OCI-M1 (cell line): ENCODE measurements around the gene EFCAB8.
"Not testable (repeated sequence)": the region's sequence is repeated elsewhere in the genome, so short reads cannot be mapped to it uniquely, and the experiment has no call there.

Experiments
- DNase-seq: peaks from one replicate; lab custom pipeline; 2025; lab: John Stamatoyannopoulos, UW

EFCAB8 gene

GRCh38 chr20:32912688-32913087, 54.0 kb downstream of the EFCAB8 start:
- no peak for DNase-seq

GRCh38 chr20:32914031-32914430, 55.3 kb downstream of the EFCAB8 start:
- no peak for DNase-seq

- no peak for DNase-seq
Observed at GRCh38 chr20:32917191-32917950, 58.6 kb downstream of the EFCAB8 start.

- DNase-seq = no peak
Observed at GRCh38 chr20:32918296-32918695, 59.6 kb downstream of the EFCAB8 start.

GRCh38 chr20:32918751-32919150, 60.0 kb downstream of the EFCAB8 start:
- no peak for DNase-seq

- no peak for DNase-seq
Observed at GRCh38 chr20:32920066-32920465, 61.3 kb downstream of the EFCAB8 start.

- DNase-seq = no peak
Observed at GRCh38 chr20:32920530-32921298, 62.0 kb downstream of the EFCAB8 start.

- DNase-seq = no peak
Observed at GRCh38 chr20:32922466-32922865, 63.7 kb downstream of the EFCAB8 start.

- DNase-seq = no peak
Observed at GRCh38 chr20:32924781-32925180, 66.1 kb downstream of the EFCAB8 start.

GRCh38 chr20:32925481-32926196, 66.9 kb downstream of the EFCAB8 start:
- no peak for DNase-seq

- DNase-seq = no peak
Observed at GRCh38 chr20:32929162-32929561, 70.4 kb downstream of the EFCAB8 start.

GRCh38 chr20:32930181-32930580, 71.5 kb downstream of the EFCAB8 start:
- DNase-seq = no peak

- DNase-seq = no peak
Observed at GRCh38 chr20:32930701-32931100, 72.0 kb downstream of the EFCAB8 start.

GRCh38 chr20:32934580-32934979, 75.9 kb downstream of the EFCAB8 start:
- no peak for DNase-seq

- DNase-seq = no peak
Observed at GRCh38 chr20:32941155-32941885, 82.6 kb downstream of the EFCAB8 start.

GRCh38 chr20:32943490-32944052, 84.8 kb downstream of the EFCAB8 start:
- DNase-seq = no peak

- peak; percentile 39 for DNase-seq
Observed at GRCh38 chr20:32945710-32946221, 87.0 kb downstream of the EFCAB8 start.

GRCh38 chr20:32946629-32947028, 87.9 kb downstream of the EFCAB8 start:
- DNase-seq = no peak

- not testable (repeated sequence) for DNase-seq
Observed at GRCh38 chr20:32950539-32950938, 91.8 kb downstream of the EFCAB8 start.

GRCh38 chr20:32957459-32957858, 98.7 kb downstream of the EFCAB8 start:
- DNase-seq = no peak

GRCh38 chr20:32958574-32958973, 99.9 kb downstream of the EFCAB8 start:
- DNase-seq = no peak
